Dedifferentiated amniotic fluid mesenchymal stem cell (primary cell): ENCODE measurements around the gene GTF2IRD1.
"Not testable (repeated sequence)": the region's sequence is repeated elsewhere in the genome, so short reads cannot be mapped to it uniquely, and the experiment has no call there.

Source experiments
- DNase-seq: peaks from one replicate; pipeline ENCODE4 v3.0.0-alpha.2; 2016; ENCODE audit errors: extremely low spot score

The GTF2IRD1 gene

GRCh38 chr7:74604326-74605020, 150.8 kb downstream of the GTF2IRD1 start:
- DNase-seq = no peak

GRCh38 chr7:74606101-74606908, 152.6 kb downstream of the GTF2IRD1 start:
- peak; percentile 31 for DNase-seq

- DNase-seq = no peak
Measured at GRCh38 chr7:74606909-74607510, 153.3 kb downstream of the GTF2IRD1 start.

- DNase-seq = no peak
Measured at GRCh38 chr7:74612015-74612829, 158.5 kb downstream of the GTF2IRD1 start.

GRCh38 chr7:74615933-74616780, 162.5 kb downstream of the GTF2IRD1 start:
- no peak for DNase-seq

- no peak for DNase-seq
Measured at GRCh38 chr7:74617180-74617744, 163.6 kb downstream of the GTF2IRD1 start.

GRCh38 chr7:74619235-74619860, 165.6 kb downstream of the GTF2IRD1 start:
- no peak for DNase-seq

- no peak for DNase-seq
Measured at GRCh38 chr7:74622228-74622749, 168.6 kb downstream of the GTF2IRD1 start.

GRCh38 chr7:74623135-74623534, 169.4 kb downstream of the GTF2IRD1 start:
- no peak for DNase-seq

- DNase-seq = peak; percentile 82
Measured at GRCh38 chr7:74625446-74625845, 171.7 kb downstream of the GTF2IRD1 start.

GRCh38 chr7:74627661-74628411, 174.1 kb downstream of the GTF2IRD1 start:
- peak; percentile 61 for DNase-seq

GRCh38 chr7:74632505-74632904, 178.8 kb downstream of the GTF2IRD1 start:
- DNase-seq = no peak

GRCh38 chr7:74633451-74633921, 179.8 kb downstream of the GTF2IRD1 start:
- no peak for DNase-seq

GRCh38 chr7:74637745-74638144, 184.0 kb downstream of the GTF2IRD1 start:
- no peak for DNase-seq

- not testable (repeated sequence) for DNase-seq
Measured at GRCh38 chr7:74650055-74650454, 196.3 kb downstream of the GTF2IRD1 start.

- DNase-seq = not testable (repeated sequence)
Measured at GRCh38 chr7:74650493-74651132, 196.9 kb downstream of the GTF2IRD1 start.

- not testable (repeated sequence) for DNase-seq
Measured at GRCh38 chr7:74651133-74651504, 197.4 kb downstream of the GTF2IRD1 start.
